ENCODE data around the gene AIG1.

AIG1 gene

DNA sequence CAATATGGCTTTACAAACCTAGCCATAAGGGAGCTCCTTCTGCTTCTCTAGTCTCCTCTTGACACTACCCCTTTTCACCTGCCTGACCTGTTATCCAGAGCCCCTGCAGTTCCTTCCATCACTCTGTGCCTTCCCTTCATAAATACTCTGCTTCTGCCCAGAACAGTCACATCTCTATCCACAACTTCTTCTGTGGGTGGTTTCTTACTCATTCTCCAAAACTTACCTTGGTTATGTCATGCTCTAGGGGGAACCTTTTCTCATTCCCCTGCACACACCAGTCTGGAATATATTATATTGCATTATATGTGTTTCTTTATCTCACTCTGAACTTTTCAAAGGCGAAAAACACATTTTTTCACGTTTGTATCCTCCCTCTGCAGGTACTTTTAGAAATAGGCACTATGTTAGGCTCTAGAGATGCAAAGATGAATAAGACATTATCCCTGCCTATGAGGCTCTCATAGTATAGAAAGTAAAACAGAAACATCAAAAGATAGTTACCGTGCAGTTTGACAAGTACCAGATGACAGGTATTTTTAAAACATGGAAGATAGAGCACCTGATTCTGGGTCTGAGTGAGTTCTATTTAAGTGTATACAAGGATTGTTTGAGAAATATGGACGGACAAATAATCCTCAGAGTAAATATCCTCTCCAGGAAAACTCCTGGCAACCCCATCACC is 51.5 kb downstream of the AIG1 start:
- TF ChIP-seq, protein P1, sequence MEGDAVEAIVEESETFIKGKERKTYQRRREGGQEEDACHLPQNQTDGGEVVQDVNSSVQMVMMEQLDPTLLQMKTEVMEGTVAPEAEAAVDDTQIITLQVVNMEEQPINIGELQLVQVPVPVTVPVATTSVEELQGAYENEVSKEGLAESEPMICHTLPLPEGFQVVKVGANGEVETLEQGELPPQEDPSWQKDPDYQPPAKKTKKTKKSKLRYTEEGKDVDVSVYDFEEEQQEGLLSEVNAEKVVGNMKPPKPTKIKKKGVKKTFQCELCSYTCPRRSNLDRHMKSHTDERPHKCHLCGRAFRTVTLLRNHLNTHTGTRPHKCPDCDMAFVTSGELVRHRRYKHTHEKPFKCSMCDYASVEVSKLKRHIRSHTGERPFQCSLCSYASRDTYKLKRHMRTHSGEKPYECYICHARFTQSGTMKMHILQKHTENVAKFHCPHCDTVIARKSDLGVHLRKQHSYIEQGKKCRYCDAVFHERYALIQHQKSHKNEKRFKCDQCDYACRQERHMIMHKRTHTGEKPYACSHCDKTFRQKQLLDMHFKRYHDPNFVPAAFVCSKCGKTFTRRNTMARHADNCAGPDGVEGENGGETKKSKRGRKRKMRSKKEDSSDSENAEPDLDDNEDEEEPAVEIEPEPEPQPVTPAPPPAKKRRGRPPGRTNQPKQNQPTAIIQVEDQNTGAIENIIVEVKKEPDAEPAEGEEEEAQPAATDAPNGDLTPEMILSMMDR (IDR thresholded peaks at IDR 0.05) = no peak
- DNase-seq (ENCODE audit: low spot score) = no peak
- no peak overlapping the region for H3K4me3 ChIP-seq
- no peak overlapping the region for H3K27ac ChIP-seq

DNA sequence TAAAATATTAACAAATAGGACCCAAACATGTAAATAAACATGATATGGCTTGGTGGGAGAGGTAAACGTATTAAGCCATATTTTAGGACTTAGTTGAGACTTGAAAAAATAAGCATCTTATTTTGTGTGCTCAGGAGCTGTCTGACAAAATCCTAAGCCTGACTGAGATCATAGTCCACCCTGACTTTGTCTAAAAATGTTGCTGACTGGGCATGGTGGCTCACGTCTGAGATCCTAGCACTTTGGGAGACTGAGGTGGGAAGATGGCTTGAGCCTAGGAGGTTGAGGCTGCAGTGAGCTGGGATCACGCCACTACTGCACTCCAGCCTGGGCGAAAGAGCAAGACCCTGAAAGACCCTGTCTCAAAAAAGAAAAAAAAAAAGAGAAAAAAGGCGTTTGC is 52.1 kb downstream of the AIG1 start:
- DNase-seq (ENCODE audit: low spot score) = no peak
- H3K27ac ChIP-seq = no peak overlapping the region
- TF ChIP-seq, protein P1 (IDR thresholded peaks at IDR 0.05) = no peak

DNA sequence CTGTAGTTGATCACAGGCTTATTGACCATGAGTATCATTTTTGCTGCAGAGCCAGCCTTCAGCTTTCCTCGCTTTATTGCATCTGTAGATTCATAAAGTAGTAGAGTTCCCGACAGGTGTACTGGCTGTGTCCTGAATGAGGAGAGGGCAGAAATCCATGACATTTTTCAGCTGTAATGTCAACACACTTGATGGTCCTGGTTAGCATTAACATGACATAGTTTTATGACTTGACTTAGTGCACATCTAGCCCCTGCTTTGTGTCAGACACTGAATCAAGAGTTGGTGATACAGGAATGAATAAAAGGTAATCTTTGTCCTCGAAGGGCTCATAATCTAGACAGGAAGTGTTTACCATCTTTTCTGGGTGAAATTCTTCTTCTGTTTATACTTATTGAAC is 55.0 kb downstream of the AIG1 start:
- no peak for DNase-seq (ENCODE audit: low spot score)

More for the DNA sequence above, 52.1 kb downstream of the AIG1 start:
- H3K4me3 ChIP-seq = no peak overlapping the region

DNA sequence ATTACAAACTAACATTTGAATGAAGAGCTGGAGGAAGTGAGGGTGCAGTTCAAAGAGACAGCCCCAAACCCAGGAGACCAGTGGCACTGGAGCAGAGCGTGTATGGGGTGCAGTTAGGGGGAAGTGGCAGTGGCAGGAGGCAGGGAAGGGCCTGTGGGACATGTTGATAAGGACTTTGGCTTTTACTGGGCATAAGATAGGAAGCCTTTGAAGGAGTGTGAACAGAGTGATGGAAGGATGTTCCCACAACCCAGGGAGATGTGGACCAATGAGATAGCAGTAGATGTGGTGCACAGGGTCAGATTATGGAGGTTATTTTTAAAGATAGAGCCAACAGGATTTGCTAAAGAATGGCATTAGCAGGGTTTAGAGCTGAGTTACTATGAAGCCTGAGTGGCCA is 56.4 kb downstream of the AIG1 start:
- DNase-seq (ENCODE audit: low spot score) = no peak
- no peak overlapping the region for H3K4me3 ChIP-seq
- H3K27ac ChIP-seq = no peak overlapping the region
- TF ChIP-seq, protein P1 (IDR thresholded peaks at IDR 0.05) = no peak

More for the DNA sequence above, 55.0 kb downstream of the AIG1 start:
- no peak overlapping the region for H3K4me3 ChIP-seq
- TF ChIP-seq, protein P1 (IDR thresholded peaks at IDR 0.05) = no peak
- no peak overlapping the region for H3K27ac ChIP-seq

DNA sequence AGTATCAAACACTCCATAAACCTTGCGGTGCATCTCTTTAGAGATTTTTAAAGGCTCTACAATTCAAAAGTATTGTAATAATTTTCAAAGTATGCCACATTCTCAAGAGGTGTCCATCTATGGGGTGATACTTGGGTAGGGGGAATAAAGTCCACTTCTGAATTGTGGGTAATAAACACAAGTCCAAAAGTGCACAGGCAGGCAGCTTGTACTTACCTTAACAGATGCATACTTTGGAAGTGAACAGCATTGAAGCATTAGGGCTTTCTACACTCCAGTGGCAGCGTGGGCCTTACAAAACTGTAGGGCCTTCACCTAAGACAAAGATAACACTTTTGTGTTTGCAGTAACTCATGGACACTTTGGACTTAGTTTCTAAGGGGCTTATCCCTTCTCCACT is 58.6 kb downstream of the AIG1 start:
- Histone ChIP-seq H3K4me3 (no peak overlapping the region), H3K27ac (no peak overlapping the region)
- TF ChIP-seq, protein P1 (IDR thresholded peaks at IDR 0.05) = no peak
- no peak for DNase-seq (ENCODE audit: low spot score)

DNA sequence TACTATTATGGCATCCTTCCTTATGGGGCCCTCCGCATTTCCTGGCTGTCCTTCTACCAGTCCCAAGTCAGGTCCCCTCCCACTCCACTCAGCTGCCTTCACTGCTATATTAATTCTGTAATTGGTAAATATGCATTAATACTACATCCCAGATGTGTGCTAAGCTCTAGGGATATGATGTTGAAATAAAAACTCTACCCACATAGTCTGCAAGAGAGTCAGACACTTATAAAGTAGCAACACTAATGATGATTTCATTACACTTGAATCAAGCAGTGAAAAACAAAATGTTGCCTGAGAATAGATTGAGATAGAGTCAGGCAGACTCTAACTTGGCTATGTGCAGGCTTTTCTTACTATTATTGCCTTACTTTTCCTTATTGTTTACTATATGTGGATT is 62.4 kb downstream of the AIG1 start:
- TF ChIP-seq, protein P1 (IDR thresholded peaks at IDR 0.05) = no peak
- DNase-seq (ENCODE audit: low spot score) = no peak
- Histone ChIP-seq H3K27ac (no peak overlapping the region), H3K4me3 (no peak overlapping the region)

DNA sequence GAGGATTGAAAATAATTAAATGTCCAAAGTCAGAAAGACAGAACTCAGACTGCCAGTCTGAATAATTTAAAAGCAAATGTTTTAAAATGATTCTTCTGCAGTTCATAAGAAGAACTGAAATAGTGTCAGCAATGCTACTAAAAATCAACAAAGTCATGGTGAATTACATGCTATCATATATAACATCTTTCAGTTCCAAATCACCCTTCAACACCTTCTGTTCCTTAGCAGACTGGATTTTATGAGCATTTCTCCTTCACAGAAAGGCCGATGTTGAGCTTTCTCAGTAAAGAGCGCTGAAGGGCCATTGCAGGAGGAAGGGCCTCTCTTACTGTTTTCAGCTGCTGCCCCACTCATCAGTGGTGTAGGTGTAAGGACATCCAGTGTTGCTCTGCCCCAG is 63.3 kb downstream of the AIG1 start:
- Histone ChIP-seq H3K27ac (no peak overlapping the region), H3K4me3 (no peak overlapping the region)
- no peak for DNase-seq (ENCODE audit: low spot score)
- TF ChIP-seq, protein P1 (IDR thresholded peaks at IDR 0.05) = no peak

Data from coronary artery (tissue), 2 donors.